HG03565 (cell line): Measurements from ENCODE around the gene EPS8L3.

Source experiments
- ATAC-seq: cut with Tn5 transposase; IDR thresholded peaks from one replicate; pipeline ENCODE4 v1.9.1; 2021; ENCODE audit warnings: mild to moderate bottlenecking, moderate library complexity; ENCODE audit not compliant: unreplicated experiment

Gene EPS8L3

GRCh38 chr1:109793486-109794318 is 30.0 kb upstream of the EPS8L3 start:
- ATAC-seq = no peak

- no peak for ATAC-seq
Observed at GRCh38 chr1:109793089-109793485, 29.4 kb upstream of the EPS8L3 start.

DNA sequence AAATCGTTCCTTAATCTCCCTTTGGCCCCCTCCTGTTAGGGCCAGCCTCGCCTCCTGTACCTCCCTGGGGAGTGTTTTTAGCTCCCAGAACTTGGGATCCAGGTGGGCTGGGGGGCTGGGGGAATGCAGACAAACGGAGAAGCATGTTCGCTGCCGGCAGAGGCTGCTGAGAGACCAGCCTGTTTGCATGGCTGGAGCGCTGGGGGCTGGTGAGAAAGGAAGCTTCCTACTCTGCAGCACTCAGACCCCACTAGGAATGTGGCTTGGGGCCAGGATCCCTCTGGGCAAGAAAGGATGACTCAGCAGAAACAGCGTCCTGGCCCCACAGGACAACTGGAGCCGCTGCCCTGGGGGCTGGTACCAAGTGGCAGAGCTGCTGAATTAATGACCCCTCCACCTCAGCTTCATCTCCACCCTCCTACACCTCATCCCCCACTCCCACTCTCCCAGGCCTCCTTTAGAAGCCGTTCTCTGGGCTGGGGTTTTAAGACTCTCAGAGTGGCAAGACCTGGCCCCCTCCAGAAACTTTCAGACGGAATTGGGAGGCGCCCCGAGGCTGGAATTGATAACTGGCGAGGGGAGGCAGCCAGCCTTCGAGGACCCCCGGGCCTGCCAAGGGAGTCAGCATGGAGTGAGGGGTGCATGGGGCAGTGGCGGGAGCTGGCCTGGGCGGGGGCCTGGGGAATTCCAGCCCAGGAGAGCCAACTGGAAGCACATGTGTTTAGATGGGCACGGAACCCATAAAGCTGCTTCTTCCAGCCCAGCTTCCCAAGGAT is 28.5 kb upstream of the EPS8L3 start:
- no peak for ATAC-seq

DNA sequence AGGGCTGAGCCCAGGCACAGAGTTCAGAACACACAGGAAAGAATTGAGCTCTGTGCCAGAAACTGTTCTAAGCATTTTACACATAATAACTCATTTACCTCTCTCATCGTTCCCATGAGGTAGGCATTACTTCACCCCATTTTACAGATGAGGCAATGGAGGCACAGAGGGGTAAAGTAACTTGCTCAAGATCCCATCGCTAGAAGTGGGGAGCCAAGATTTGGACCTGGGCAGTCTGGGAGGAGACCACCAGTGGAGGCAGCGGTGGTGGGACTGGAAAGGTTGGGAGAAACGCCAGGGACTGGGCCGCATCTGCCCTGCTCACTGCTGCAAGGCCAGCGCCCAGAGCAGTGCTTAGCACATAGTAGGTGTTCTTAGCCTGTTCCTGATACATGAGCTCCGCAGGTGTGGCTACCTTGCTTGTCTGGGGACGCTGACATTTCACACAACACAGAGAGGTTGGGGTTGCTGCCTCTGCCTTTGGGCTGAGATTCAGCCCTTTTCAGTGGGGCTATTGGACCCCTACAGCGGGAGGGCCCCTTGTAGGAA is 27.8 kb upstream of the EPS8L3 start:
- ATAC-seq = no peak

- ATAC-seq = no peak
Observed at GRCh38 chr1:109790735-109791494, 27.2 kb upstream of the EPS8L3 start.

GRCh38 chr1:109790329-109790728 is 26.6 kb upstream of the EPS8L3 start:
- no peak for ATAC-seq

GRCh38 chr1:109789551-109790180 is 25.9 kb upstream of the EPS8L3 start:
- no peak for ATAC-seq

DNA sequence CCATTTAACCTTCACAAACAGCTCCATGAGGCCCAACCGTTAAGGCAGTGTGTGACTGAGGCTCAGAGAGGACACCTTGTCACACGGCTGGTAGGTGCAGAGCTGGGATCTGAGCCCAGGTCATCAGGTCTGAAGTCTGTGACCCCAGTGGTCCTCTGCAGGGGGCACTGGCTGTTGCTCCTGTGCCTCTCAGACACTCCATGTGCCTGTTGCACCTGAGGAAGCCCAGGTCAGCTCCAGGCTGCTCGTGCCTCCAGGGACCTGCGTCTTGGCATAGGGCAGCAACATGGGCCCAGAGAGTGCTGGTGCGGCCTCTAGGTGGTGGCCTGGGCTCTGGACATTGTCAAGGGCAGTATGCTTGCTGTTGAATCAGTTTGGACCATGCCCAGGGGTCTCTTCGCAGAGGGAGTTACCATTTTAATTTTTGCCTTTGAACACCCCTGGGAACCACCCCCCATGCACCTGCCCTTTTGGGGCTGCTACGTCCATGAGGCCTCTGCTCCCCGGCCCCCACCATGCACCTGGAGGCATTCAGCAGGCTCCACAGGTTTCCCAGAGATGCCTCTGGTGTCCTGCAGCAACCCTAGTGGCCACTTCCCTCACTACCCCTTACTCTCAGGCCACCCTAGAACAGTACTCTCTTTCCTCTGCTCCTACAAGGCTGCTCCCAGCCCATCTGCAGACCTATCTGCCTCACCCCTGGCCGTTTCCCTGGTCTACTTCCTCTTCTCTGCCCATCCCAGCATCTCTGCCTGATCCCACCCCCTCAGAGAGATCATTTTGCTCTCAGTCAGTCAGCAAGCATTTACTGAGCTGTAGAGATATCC is 25.2 kb upstream of the EPS8L3 start:
- no peak for ATAC-seq

- no peak for ATAC-seq
Observed at GRCh38 chr1:109787845-109788601, 24.3 kb upstream of the EPS8L3 start.

DNA sequence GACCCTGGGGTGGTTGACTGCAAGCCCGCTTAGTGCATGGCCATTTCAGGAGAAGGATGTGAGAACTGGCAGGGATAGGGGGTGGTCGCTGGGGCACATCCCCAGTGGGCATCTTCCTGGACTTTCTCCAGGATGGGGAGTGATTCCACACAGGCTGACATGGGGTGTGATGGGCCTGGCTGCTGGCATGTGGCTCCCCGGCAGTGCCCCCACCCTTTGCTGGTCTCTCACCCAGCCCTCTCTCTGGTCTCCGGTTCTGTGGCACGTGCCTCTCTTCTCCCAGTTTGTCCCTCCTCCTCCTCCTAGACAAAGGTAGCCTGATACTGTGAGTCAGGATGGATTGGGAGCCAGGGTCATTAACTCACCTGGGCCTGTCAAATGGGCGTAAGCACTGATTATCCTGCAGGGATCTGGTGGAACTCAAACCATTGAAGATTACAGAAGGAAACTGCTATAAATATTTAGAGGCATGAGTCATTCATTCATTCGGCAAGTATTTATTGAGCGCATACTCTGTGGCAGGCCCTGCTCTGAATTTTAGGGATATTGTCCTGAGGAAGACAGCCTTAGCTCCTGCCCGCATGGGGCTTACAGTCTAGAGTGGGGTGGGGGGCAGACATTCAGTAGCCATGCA is 23.6 kb upstream of the EPS8L3 start:
- ATAC-seq = no peak

- no peak for ATAC-seq
Observed at GRCh38 chr1:109786531-109787021, 22.9 kb upstream of the EPS8L3 start.

- ATAC-seq = no peak
Observed at GRCh38 chr1:109786112-109786480, 22.4 kb upstream of the EPS8L3 start.

DNA sequence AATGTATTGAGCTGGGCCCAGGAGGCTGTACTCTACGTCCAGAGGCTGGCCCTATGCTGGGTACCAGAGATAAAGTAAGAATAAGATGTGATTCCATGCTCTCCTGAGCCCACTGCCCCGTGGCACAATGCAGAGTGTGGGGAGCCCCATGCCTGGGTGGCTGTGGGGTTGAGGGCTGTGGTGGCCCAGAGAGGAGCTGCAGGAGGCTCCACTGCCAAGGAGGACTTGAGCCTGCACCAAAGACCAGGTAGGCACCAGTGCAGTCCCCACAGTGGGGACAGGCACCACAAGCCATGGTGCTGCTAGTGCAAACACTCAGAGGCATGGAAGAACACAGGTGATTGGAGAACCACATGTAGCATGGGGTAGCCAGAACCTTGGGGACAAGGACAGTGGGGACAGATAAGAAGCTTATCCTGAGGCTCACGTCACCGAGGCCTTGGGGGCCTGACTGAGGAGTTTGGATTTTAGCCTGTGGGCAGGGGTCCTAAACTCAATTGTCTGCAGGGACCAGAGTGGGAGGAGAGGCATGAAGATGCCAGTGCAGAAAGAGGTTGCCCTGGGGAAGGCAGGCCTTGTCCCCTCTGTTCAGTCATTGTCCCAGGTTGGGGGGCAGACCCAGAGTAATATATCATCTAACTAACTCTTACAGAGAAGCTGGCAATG is 21.9 kb upstream of the EPS8L3 start:
- no peak for ATAC-seq

- no peak for ATAC-seq
Observed at GRCh38 chr1:109784551-109785252, 21.0 kb upstream of the EPS8L3 start.

DNA sequence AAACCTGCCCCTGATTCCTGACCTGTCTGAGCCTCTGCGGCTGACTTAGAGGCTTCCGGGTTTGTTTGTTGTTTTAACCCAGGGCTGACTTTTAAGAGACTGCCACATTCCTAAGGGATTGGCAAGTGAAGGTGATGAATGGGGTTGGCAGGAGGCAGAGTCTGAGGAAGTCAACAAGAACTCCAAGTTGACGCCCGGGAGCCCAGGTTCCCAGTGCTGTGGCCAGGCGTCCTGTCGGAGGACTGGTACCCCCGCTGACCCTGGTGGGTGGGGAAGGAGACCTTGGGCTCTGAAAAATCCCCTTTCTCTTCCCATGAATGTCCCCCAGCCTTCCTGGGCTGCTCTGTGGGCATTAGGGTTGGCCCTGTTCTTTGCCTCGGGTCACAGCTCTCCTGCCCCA is 19.7 kb upstream of the EPS8L3 start:
- ATAC-seq = no peak

- ATAC-seq = no peak
Observed at GRCh38 chr1:109782927-109783326, 19.2 kb upstream of the EPS8L3 start.

DNA sequence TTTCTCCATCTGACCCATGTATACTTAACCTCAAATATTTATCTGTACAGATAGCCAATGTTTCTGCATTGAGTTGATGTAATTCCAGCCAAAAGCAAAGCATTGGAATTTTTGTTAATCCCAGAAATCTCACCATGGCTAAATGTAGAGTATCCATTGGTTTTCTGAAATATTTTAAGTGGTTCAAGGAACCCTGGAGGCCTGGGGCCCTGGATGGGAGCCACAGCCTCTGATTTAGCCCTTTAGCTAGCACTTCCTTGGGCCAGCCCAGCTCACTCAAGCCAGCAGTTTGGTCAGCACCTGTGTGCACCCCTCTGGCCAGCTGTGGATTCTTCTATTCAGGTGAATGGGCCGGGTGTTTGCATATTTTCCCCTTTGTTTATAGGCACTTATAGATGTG is 18.8 kb upstream of the EPS8L3 start:
- no peak for ATAC-seq
